GM12878 (cell line): Measurements from ENCODE around the gene AKAP14. TPM values are rescaled to one million over a fixed set of nuclear protein-coding genes. Genes with fewer than 3 reads are reported as not detected.

Experiments
- ATAC-seq: fragments of 200-7000 bp; cut with Tn5 transposase; 3 replicates; pipeline ENCODE4 v1.9.1; 2020; ENCODE audit warnings: mild to moderate bottlenecking, moderate library complexity
- BruUV-seq: library from RNA; stranded (reverse); fragments of 400-500 nt; replicated peaks from 2 replicates; lab custom pipeline; 2021; lab: Mats Ljungman, UMichigan
- CTCF ChIA-PET: fragments of 300-600 bp; sonication (Branson Sonifier 250); formaldehyde crosslinking; extraction: SDS; loops from one replicate; lab custom pipeline; 2021; ENCODE audit warnings: inconsistent platforms; lab: Yijun Ruan, JAX
- POLR2A ChIA-PET: fragments of 350-600 bp; formaldehyde crosslinking; extraction: SDS; loops from one replicate; lab custom pipeline; 2021; ENCODE audit warnings: inconsistent platforms; lab: Charles Lee
- RAD21 ChIA-PET: fragments of 300-600 bp; sonication (Branson Sonifier 250); formaldehyde crosslinking; loops from one replicate; lab custom pipeline; 2023; ENCODE audit warnings: antibody characterized with exemption; ENCODE audit not compliant: unreplicated experiment; lab: Charles Lee
- SMC1A ChIA-PET: fragments of 300-600 bp; sonication (Branson Sonifier 250); formaldehyde crosslinking; loops from one replicate; lab custom pipeline; 2023; ENCODE audit not compliant: unreplicated experiment, uncharacterized antibody; lab: Charles Lee
- DNase-seq: peaks from one replicate; pipeline ENCODE4 v3.0.0-alpha.2; 2011; ENCODE audit warnings: low read depth, low spot score
- FAIRE-seq: peaks from 3 replicates; lab custom pipeline; 2011; peaks lifted over from hg19 to GRCh38; lab: Jason Lieb, UNC
- H2AFZ ChIP-seq: 2 replicates; pipeline ENCODE4 v1.6.0; 2011; ENCODE audit warnings: low read depth, low read length, control low read depth; ENCODE audit not compliant: control insufficient read depth
- H3K27ac ChIP-seq: 2 replicates; pipeline ENCODE4 v1.5.1; 2011; ENCODE audit warnings: control low read depth; ENCODE audit not compliant: control insufficient read depth, insufficient read depth
- H3K27me3 ChIP-seq, 2 experiments: replicated peaks in 1 of 2; 2 replicates each; pipeline versions ENCODE4 v1.6.0 to v1.6.1; 2011; ENCODE audit warnings: low read length in 1 of 2; ENCODE audit not compliant: control insufficient read depth in 2 of 2, insufficient read depth in 2 of 2
- H3K36me3 ChIP-seq, 2 experiments: 2 replicates each; pipeline ENCODE4 v1.5.1; 2011; ENCODE audit warnings: low read length in 1 of 2; ENCODE audit not compliant: control insufficient read depth in 2 of 2, insufficient read depth in 2 of 2
- H3K4me1 ChIP-seq: 2 replicates; pipeline ENCODE4 v1.6.1; 2011; ENCODE audit warnings: mild to moderate bottlenecking, low read length, moderate library complexity, mixed read lengths; ENCODE audit not compliant: control insufficient read depth, insufficient read depth
- H3K4me2 ChIP-seq: 2 replicates; pipeline ENCODE4 v1.6.0; 2011; ENCODE audit warnings: control low read depth; ENCODE audit not compliant: control insufficient read depth, insufficient read depth
- H3K4me3 ChIP-seq: fragments of 200-600 bp; sonication (generic); 2 replicates; pipeline ENCODE4 v1.5.1; 2016
- H3K79me2 ChIP-seq: 2 replicates; pipeline ENCODE4 v1.6.0; 2011; ENCODE audit warnings: low read length; ENCODE audit not compliant: control insufficient read depth, insufficient read depth
- H3K9ac ChIP-seq: 2 replicates; pipeline ENCODE4 v1.8.0; 2011; ENCODE audit warnings: low read length, control low read depth, mixed read lengths; ENCODE audit not compliant: control insufficient read depth, insufficient read depth
- H3K9me3 ChIP-seq: replicated peaks from 3 replicates; pipeline ENCODE4 v1.5.1; 2011; ENCODE audit warnings: mild to moderate bottlenecking, low read length; ENCODE audit not compliant: control insufficient read depth, insufficient read depth
- H4K20me1 ChIP-seq: 2 replicates; pipeline ENCODE4 v1.6.0; 2011; ENCODE audit not compliant: control insufficient read depth, insufficient read depth
- JUND ChIP-seq: IDR thresholded peaks from 2 replicates; pipeline ENCODE4 v1.6.1; 2012; ENCODE audit warnings: low read depth, mild to moderate bottlenecking, low read length, improper control_type of control experiment, moderate library complexity
- KAT2A ChIP-seq: conservative IDR thresholded peaks from 2 replicates; pipeline ENCODE4 v1.6.1; 2011; ENCODE audit warnings: low read depth, low read length; ENCODE audit not compliant: control insufficient read depth
- MLLT1 ChIP-seq: fragments of 450-650 bp; IDR thresholded peaks from 2 replicates; pipeline ENCODE4 v1.6.1; 2016; ENCODE audit warnings: mild to moderate bottlenecking
- NRF1 ChIP-seq: conservative IDR thresholded peaks from 2 replicates; pipeline ENCODE4 v1.6.1; 2011; ENCODE audit warnings: mild to moderate bottlenecking, low read depth, low read length, improper control_type of control experiment
- PAX5 ChIP-seq: IDR thresholded peaks from 2 replicates; pipeline ENCODE4 v1.6.1; 2011; ENCODE audit warnings: low read depth, low read length, borderline replicate concordance
- RB1 ChIP-seq: fragments of 450-650 bp; formaldehyde crosslinking; IDR thresholded peaks from 2 replicates; pipeline ENCODE4 v1.6.1; 2017; ENCODE audit warnings: mild to moderate bottlenecking, borderline replicate concordance
- RBBP5 ChIP-seq: fragments of 200-600 bp; sonication (generic); conservative IDR thresholded peaks from 2 replicates; pipeline ENCODE4 v1.6.1; 2016
- SMAD5 ChIP-seq: IDR thresholded peaks from 2 replicates; pipeline ENCODE4 v1.6.1; 2016; ENCODE audit warnings: antibody characterized with exemption, low read depth
- YY1 ChIP-seq: IDR thresholded peaks from 2 replicates; pipeline ENCODE4 v1.6.1; 2011; ENCODE audit warnings: low read depth, mild to moderate bottlenecking, low read length
- ZBED1 ChIP-seq: IDR thresholded peaks from 2 replicates; pipeline ENCODE4 v1.6.1; 2016; ENCODE audit warnings: borderline replicate concordance
- ZBTB11 ChIP-seq: fragments of 450-650 bp; formaldehyde crosslinking; IDR thresholded peaks from 2 replicates; pipeline ENCODE4 v1.5.0; 2022; ENCODE audit warnings: mild to moderate bottlenecking, missing genetic modification characterization
- ZSCAN29 ChIP-seq: fragments of 450-650 bp; IDR thresholded peaks from 2 replicates; pipeline ENCODE4 v1.6.1; 2017; ENCODE audit warnings: mild to moderate bottlenecking, moderate library complexity
- WGBS: methylation state at CpG from one replicate; pipeline ENCODE4 v1.1.6; 2016; ENCODE audit warnings: low lambda C conversion rate; ENCODE audit not compliant: insufficient replicate concordance, insufficient coverage; ENCODE audit errors: missing lambda C conversion rate; 5-methylcytosine and 5-hydroxymethylcytosine counted together
- in situ Hi-C: fragments of 300-500 bp; cut with MboI; formaldehyde crosslinking; loops from 9 replicates; pipeline ENCODE4 v1.14.3; 2018; ENCODE audit warnings: mixed read lengths
- intact Hi-C: fragments of 100-400 bp; cut with micrococcal nuclease; formaldehyde crosslinking; loops from one replicate; pipeline ENCODE4 v1.14.2; 2022; ENCODE audit not compliant: unreplicated experiment
- polyA plus RNA-seq, 11 experiments: library from polyadenylated mRNA; depleted of rRNA in 4 of 11; unstranded in 6 of 11; stranded (reverse) in 5 of 11; fragments of >200 nt; fragmentation: Nextera tagmentation in 4 of 11; fragmentation: Illumina TruSeq in 1 of 11; extraction: Ambion mirVana in 4 of 11; extraction: Trizol in 1 of 11; gene quantifications; 1 replicate in 1 of 11; 2 replicates in 10 of 11; pipeline versions ENCODE4 v1.2.1 to v1.2.3, GENCODE V29; 2011 to 2016; ENCODE audit warnings: inconsistent platforms in 2 of 11, missing spikeins in 2 of 11, low read depth in 1 of 11
- total RNA-seq, 4 experiments: library from RNA; depleted of rRNA in 3 of 4; stranded (reverse); fragments of >200 nt in 3 of 4; fragmentation: Illumina TruSeq in 1 of 4; extraction: Trizol in 1 of 4; gene quantifications; 2 replicates each; pipeline versions ENCODE4 v1.2.1 to v1.2.3, GENCODE V29; 2013 to 2021
- TF ChIP-seq, protein P1 (sequence below): fragments of 450-650 bp; formaldehyde crosslinking; IDR thresholded peaks from 2 replicates; pipeline ENCODE4 v1.4.0; 2022; ENCODE audit warnings: mild to moderate bottlenecking, moderate library complexity
- TF ChIP-seq, protein P2 (sequence below): IDR thresholded peaks from 2 replicates; pipeline ENCODE4 v1.6.1; 2012; ENCODE audit warnings: mild to moderate bottlenecking, low read depth, low read length

AKAP14 gene
- total and polyA plus RNA-seq, 10 of the 15 experiments (the other 5 are each of a cell fraction or from before 2014, with no cell fraction given): not detected

DNA sequence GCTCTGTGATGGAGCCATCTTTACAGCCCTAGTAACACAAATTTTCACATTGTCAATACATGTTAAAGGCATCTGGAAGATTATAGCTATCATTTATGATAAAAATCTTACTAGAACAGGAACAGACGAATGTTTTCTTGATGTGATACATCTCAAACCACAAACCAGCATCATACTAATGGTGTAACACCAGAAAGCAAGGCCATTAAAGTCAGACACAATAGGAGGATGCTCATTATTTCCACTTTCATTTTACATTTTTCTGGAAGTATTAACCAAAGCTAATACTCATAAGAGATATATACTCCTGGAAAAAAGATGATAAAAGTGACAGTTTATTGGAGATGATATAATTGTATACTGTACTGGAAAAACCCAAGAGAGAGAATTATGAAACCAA, 5.3 kb downstream of the AKAP14 start:
- Histone ChIP-seq H3K9ac (no peak overlapping the region), H3K27ac (no peak overlapping the region), H3K27me3 (no peaks in the 10 kb centered on the region), H3K4me3 (no peak overlapping the region), H2AFZ (no peak overlapping the region), H4K20me1 (no peaks in the 10 kb centered on the region), H3K79me2 (no peaks in the 10 kb centered on the region), H3K4me1 (no peaks in the 10 kb centered on the region), H3K36me3 (no peaks in the 10 kb centered on the region), H3K9me3 (no peaks in the 10 kb centered on the region), H3K4me2 (no peak overlapping the region)
- ChIA-PET RAD21 (no interaction called here), CTCF (interaction anchor here (1.2 kb wide), 1 partner anchor 9 kb away, joined by 3 read pairs; no protein-coding TSS in a partner anchor), POLR2A (no interaction called here), SMC1A (no interaction called here)
- no TSS peak for BruUV-seq
- ATAC-seq (no peak), DNase-seq (no peak), FAIRE-seq (no peak)
- in situ Hi-C loops: no loop called here
- 0% methylated on average over 1 of the region's 1 CpG for WGBS
- intact Hi-C loops: no loop called here
- no peak for TF ChIP-seq YY1
- no peak for TF ChIP-seq RBBP5
- no peak for TF ChIP-seq KAT2A
- no peak for TF ChIP-seq RB1
- TF ChIP-seq, protein P1, sequence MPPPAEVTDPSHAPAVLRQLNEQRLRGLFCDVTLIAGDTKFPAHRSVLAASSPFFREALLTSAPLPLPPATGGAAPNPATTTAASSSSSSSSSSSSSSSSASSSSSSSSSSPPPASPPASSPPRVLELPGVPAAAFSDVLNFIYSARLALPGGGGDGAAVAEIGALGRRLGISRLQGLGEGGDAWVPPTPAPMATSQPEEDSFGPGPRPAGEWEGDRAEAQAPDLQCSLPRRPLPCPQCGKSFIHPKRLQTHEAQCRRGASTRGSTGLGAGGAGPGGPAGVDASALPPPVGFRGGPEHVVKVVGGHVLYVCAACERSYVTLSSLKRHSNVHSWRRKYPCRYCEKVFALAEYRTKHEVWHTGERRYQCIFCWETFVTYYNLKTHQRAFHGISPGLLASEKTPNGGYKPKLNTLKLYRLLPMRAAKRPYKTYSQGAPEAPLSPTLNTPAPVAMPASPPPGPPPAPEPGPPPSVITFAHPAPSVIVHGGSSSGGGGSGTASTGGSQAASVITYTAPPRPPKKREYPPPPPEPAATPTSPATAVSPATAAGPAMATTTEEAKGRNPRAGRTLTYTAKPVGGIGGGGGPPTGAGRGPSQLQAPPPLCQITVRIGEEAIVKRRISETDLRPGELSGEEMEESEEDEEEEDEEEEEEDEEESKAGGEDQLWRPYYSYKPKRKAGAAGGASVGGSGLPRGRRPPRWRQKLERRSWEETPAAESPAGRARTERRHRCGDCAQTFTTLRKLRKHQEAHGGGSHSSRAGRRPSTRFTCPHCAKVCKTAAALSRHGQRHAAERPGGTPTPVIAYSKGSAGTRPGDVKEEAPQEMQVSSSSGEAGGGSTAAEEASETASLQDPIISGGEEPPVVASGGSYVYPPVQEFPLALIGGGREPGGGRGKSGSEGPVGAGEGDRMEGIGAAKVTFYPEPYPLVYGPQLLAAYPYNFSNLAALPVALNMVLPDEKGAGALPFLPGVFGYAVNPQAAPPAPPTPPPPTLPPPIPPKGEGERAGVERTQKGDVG (CRISPR knock-in tag): no peak
- TF ChIP-seq ZSCAN29: no peak
- no peak for TF ChIP-seq JUND
- TF ChIP-seq NRF1: no peak
- TF ChIP-seq ZBED1: no peak
- TF ChIP-seq, protein P2, sequence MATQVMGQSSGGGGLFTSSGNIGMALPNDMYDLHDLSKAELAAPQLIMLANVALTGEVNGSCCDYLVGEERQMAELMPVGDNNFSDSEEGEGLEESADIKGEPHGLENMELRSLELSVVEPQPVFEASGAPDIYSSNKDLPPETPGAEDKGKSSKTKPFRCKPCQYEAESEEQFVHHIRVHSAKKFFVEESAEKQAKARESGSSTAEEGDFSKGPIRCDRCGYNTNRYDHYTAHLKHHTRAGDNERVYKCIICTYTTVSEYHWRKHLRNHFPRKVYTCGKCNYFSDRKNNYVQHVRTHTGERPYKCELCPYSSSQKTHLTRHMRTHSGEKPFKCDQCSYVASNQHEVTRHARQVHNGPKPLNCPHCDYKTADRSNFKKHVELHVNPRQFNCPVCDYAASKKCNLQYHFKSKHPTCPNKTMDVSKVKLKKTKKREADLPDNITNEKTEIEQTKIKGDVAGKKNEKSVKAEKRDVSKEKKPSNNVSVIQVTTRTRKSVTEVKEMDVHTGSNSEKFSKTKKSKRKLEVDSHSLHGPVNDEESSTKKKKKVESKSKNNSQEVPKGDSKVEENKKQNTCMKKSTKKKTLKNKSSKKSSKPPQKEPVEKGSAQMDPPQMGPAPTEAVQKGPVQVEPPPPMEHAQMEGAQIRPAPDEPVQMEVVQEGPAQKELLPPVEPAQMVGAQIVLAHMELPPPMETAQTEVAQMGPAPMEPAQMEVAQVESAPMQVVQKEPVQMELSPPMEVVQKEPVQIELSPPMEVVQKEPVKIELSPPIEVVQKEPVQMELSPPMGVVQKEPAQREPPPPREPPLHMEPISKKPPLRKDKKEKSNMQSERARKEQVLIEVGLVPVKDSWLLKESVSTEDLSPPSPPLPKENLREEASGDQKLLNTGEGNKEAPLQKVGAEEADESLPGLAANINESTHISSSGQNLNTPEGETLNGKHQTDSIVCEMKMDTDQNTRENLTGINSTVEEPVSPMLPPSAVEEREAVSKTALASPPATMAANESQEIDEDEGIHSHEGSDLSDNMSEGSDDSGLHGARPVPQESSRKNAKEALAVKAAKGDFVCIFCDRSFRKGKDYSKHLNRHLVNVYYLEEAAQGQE: no peak
- no peak for TF ChIP-seq MLLT1
- TF ChIP-seq PAX5: no peak
- no peak for TF ChIP-seq SMAD5
- TF ChIP-seq ZBTB11 (CRISPR knock-in tag): no peak
